GM19351 (cell line): ENCODE data around the gene TLE6.
"Not testable (repeated sequence)": the region's sequence is repeated elsewhere in the genome, so short reads cannot be mapped to it uniquely, and the experiment has no call there.

Experiments
- ATAC-seq: cut with Tn5 transposase; IDR thresholded peaks from one replicate; pipeline ENCODE4 v1.9.1; 2021; ENCODE audit warnings: mild to moderate bottlenecking, moderate library complexity; ENCODE audit not compliant: unreplicated experiment

The TLE6 gene

GRCh38 chr19:2973229-2973628 lies 4.1 kb upstream of the TLE6 start:
- no peak for ATAC-seq

- no peak for ATAC-seq
Measured at GRCh38 chr19:2974342-2975041, 2.9 kb upstream of the TLE6 start.

- ATAC-seq = no peak
Measured at GRCh38 chr19:2976609-2977000, 759 bp upstream of the TLE6 start.

GRCh38 chr19:2977746-2978138 lies 378 bp downstream of the TLE6 start:
- no peak for ATAC-seq

- no peak for ATAC-seq
Measured at GRCh38 chr19:2978166-2978767, 903 bp downstream of the TLE6 start.

GRCh38 chr19:2978772-2979171 lies 1.4 kb downstream of the TLE6 start:
- ATAC-seq = no peak

- ATAC-seq = no peak
Measured at GRCh38 chr19:2981898-2982297, 4.5 kb downstream of the TLE6 start.

GRCh38 chr19:2982561-2982960 lies 5.2 kb downstream of the TLE6 start:
- ATAC-seq = no peak

- ATAC-seq = no peak
Measured at GRCh38 chr19:2982983-2983350, 5.6 kb downstream of the TLE6 start.

GRCh38 chr19:2983351-2984214 lies 6.2 kb downstream of the TLE6 start:
- no peak for ATAC-seq

- no peak for ATAC-seq
Measured at GRCh38 chr19:2984215-2984528, 6.8 kb downstream of the TLE6 start.

GRCh38 chr19:2986951-2987524 lies 9.7 kb downstream of the TLE6 start:
- no peak for ATAC-seq

- ATAC-seq = no peak
Measured at GRCh38 chr19:2987797-2988196, 10.4 kb downstream of the TLE6 start.

GRCh38 chr19:2988568-2988967 lies 11.2 kb downstream of the TLE6 start:
- ATAC-seq = no peak

GRCh38 chr19:2989236-2989946 lies 12.0 kb downstream of the TLE6 start:
- ATAC-seq = no peak

GRCh38 chr19:2992333-2992732 lies 15.0 kb downstream of the TLE6 start:
- not testable (repeated sequence) for ATAC-seq

GRCh38 chr19:2992958-2993357 lies 15.6 kb downstream of the TLE6 start:
- ATAC-seq = no peak

- ATAC-seq = no peak
Measured at GRCh38 chr19:2993579-2993978, 16.2 kb downstream of the TLE6 start.

- no peak for ATAC-seq
Measured at GRCh38 chr19:2994588-2995131, 17.3 kb downstream of the TLE6 start.

GRCh38 chr19:2997720-2998119 lies 20.4 kb downstream of the TLE6 start:
- ATAC-seq = no peak

- ATAC-seq = no peak
Measured at GRCh38 chr19:2998642-2999041, 21.3 kb downstream of the TLE6 start.
